Measurements from ENCODE around the gene SLX4IP. TPM values are rescaled to one million over a fixed set of nuclear protein-coding genes. Genes with fewer than 3 reads are reported as not detected.

The SLX4IP gene
- total RNA-seq, 1 experiment from 2014 or later = 5.4 TPM

DNA sequence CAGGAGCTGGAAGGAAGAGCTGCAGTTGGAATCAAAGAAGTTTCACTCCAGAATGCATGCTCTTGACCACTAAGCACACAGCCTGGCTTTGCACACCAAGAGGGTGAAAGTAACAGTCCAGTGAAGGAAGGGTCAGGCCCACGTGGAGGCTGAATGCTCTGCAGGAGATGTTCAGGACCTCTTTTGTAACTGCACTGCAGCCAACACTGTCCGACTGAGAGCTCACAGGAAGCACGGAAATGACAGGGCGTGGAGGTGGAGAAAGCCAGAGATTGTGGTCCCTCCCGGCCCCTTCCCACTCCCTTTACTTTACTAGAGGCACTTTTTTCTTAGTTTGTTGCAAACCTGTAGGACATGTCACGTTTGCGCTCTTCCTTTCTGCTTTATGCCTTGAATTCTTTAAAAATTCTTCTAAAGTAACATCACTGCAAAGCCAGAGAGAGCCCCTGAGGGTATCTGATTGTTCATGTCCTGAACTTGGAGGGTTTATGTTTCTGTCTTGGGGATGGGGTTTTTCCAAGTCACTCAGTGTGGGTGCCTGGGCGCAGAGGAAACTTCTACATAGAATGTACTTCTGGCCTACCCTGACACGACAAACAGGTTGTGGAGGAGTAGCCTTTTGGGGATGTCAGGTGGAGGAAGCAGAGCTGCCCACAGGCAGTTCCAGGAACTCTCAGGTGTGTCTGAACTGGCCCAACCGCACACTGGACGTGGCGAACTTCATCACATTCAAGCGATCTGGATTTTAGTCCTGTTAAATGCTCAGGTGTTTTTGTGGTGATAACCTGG is 197.8 kb downstream of the SLX4IP start:
- no peaks in the 10 kb centered on the region for H3K9me3 Mint-ChIP-seq (ENCODE audit: low read depth, unreplicated experiment)
- no TSS peak for BruUV-seq (replicated peaks)
- DNase-seq = no peak
- intact Hi-C loops (cut with micrococcal nuclease; ENCODE audit: unreplicated experiment) = no loop called here
- CTCF ChIA-PET = no interaction called here
- H3K27me3 Mint-ChIP-seq (ENCODE audit: unreplicated experiment) = no peaks in the 10 kb centered on the region
- TF ChIP-seq, protein P1, sequence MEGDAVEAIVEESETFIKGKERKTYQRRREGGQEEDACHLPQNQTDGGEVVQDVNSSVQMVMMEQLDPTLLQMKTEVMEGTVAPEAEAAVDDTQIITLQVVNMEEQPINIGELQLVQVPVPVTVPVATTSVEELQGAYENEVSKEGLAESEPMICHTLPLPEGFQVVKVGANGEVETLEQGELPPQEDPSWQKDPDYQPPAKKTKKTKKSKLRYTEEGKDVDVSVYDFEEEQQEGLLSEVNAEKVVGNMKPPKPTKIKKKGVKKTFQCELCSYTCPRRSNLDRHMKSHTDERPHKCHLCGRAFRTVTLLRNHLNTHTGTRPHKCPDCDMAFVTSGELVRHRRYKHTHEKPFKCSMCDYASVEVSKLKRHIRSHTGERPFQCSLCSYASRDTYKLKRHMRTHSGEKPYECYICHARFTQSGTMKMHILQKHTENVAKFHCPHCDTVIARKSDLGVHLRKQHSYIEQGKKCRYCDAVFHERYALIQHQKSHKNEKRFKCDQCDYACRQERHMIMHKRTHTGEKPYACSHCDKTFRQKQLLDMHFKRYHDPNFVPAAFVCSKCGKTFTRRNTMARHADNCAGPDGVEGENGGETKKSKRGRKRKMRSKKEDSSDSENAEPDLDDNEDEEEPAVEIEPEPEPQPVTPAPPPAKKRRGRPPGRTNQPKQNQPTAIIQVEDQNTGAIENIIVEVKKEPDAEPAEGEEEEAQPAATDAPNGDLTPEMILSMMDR (IDR thresholded peaks at IDR 0.05; ENCODE audit: unreplicated experiment) = no peak
- H3K27ac Mint-ChIP-seq (ENCODE audit: unreplicated experiment) = no peak overlapping the region
- H3K4me3 Mint-ChIP-seq (ENCODE audit: low read depth, unreplicated experiment) = no peak overlapping the region
- peaks cover 21% of the 10 kb centered on the region for H3K36me3 Mint-ChIP-seq (ENCODE audit: insufficient read depth, unreplicated experiment)
- no peaks in the 10 kb centered on the region for H3K4me1 Mint-ChIP-seq (ENCODE audit: low read depth, unreplicated experiment)

DNA sequence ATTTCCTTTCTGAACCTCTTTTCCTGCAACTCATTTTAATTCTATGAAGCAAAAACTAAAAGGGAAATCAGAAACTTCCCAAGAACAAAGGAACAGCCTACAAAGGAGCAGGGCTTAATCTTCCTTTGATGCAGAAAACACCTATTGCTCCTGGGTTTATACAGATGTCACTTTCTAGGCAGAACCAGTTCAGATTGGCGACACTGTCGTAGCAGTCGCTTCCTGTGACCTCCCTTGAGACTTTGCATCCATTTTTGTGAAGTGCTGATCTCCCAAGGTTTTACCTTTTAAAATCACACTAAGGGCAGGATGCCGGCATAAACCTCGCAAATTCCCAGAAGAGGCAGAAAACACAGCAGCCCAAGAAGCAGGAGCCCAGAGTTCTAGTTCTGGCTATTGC is 198.6 kb downstream of the SLX4IP start:
- Mint-ChIP-seq H3K27me3 (ENCODE audit: unreplicated experiment) (no peaks in the 10 kb centered on the region), H3K36me3 (ENCODE audit: insufficient read depth, unreplicated experiment) (peaks cover 28% of the 10 kb centered on the region), H3K4me1 (ENCODE audit: low read depth, unreplicated experiment) (no peaks in the 10 kb centered on the region), H3K27ac (ENCODE audit: unreplicated experiment) (no peak overlapping the region), H3K4me3 (ENCODE audit: low read depth, unreplicated experiment) (no peak overlapping the region), H3K9me3 (ENCODE audit: low read depth, unreplicated experiment) (no peaks in the 10 kb centered on the region)
- intact Hi-C loops (cut with micrococcal nuclease; ENCODE audit: unreplicated experiment) = no loop called here
- CTCF ChIA-PET = no interaction called here
- no TSS peak for BruUV-seq (replicated peaks)
- TF ChIP-seq, protein P1 (IDR thresholded peaks at IDR 0.05; ENCODE audit: unreplicated experiment) = no peak
- DNase-seq = no peak

DNA sequence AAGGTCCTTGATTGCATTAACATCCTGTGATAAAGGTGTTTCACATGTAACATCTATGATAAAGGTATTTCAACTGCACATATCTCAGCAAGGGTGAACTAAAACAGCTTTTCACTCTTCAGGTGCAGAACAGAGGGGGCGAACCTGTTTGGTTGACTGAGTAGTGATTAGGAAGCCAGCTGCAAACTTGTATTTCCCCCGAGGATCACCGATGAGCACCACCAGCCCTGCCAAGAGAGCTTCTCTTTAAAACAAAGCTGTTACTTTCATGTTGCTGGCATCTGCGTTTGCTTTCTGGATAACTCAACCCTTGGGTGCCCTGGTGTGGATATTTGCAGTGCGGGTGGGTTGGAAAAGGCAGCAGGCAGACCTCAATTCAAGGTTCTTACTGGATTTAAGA is 199.1 kb downstream of the SLX4IP start:
- no peak overlapping the region for H3K4me3 Mint-ChIP-seq (ENCODE audit: low read depth, unreplicated experiment)
- no peak overlapping the region for H3K27ac Mint-ChIP-seq (ENCODE audit: unreplicated experiment)
- H3K36me3 Mint-ChIP-seq (ENCODE audit: insufficient read depth, unreplicated experiment) = peaks cover 32% of the 10 kb centered on the region
- no TSS peak for BruUV-seq (replicated peaks)
- H3K27me3 Mint-ChIP-seq (ENCODE audit: unreplicated experiment) = no peaks in the 10 kb centered on the region
- no peak for DNase-seq
- intact Hi-C loops (cut with micrococcal nuclease; ENCODE audit: unreplicated experiment) = no loop called here
- TF ChIP-seq, protein P1 (IDR thresholded peaks at IDR 0.05; ENCODE audit: unreplicated experiment) = no peak
- H3K9me3 Mint-ChIP-seq (ENCODE audit: low read depth, unreplicated experiment) = no peaks in the 10 kb centered on the region
- H3K4me1 Mint-ChIP-seq (ENCODE audit: low read depth, unreplicated experiment) = peaks cover 1% of the 10 kb centered on the region
- CTCF ChIA-PET = no interaction called here

DNA sequence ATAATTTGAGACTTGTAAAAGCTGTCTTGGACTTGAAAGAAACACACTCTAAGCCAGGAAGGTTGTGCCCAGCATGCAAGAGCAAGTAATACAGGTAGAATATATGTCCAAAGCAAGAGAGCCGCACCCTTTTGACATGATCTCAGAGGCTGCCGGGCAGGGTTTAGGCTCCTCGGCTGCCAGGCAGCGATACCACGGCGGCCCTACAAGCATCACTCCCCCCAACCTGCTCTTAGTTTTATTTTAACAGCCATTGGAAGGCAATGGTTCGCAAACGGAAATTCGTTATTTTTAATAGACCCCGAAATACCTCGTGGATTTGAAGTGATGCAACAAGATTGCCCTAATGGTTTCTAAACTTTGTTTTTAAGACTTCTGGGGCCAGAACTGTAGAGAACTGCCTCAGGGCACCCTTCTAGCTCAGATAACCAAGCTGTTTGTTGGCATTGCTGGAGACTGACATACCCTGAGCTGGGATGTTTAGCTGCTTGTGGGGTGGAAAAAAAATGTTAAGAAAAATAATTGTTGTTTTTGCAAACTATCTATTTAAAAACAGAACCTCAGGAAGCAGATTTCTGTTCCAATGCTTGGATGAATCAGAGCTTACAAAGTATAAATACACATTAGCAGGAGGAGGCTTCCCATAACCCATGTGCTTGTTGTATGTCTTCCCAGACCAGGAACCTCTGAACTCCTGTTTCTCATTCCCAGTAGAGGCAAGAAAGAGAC is 199.7 kb downstream of the SLX4IP start:
- H3K9me3 Mint-ChIP-seq (ENCODE audit: low read depth, unreplicated experiment) = no peaks in the 10 kb centered on the region
- CTCF ChIA-PET = no interaction called here
- intact Hi-C loops (cut with micrococcal nuclease; ENCODE audit: unreplicated experiment) = no loop called here
- H3K36me3 Mint-ChIP-seq (ENCODE audit: insufficient read depth, unreplicated experiment) = peaks cover 38% of the 10 kb centered on the region
- no peak overlapping the region for H3K4me3 Mint-ChIP-seq (ENCODE audit: low read depth, unreplicated experiment)
- H3K27me3 Mint-ChIP-seq (ENCODE audit: unreplicated experiment) = no peaks in the 10 kb centered on the region
- peaks cover 7% of the 10 kb centered on the region for H3K4me1 Mint-ChIP-seq (ENCODE audit: low read depth, unreplicated experiment)
- TF ChIP-seq, protein P1 (IDR thresholded peaks at IDR 0.05; ENCODE audit: unreplicated experiment) = no peak
- no TSS peak for BruUV-seq (replicated peaks)
- no peak overlapping the region for H3K27ac Mint-ChIP-seq (ENCODE audit: unreplicated experiment)
- DNase-seq = no peak
